Stomach smooth muscle (tissue), 2 donors: ENCODE results near the gene PSEN2.

Experiments used
- H3K27ac ChIP-seq: one replicate; pipeline ENCODE4 v1.7.0; 2013; ENCODE audit warnings: mild to moderate bottlenecking, low read length, inconsistent platforms
- H3K27me3 ChIP-seq, 2 donors: one replicate each; pipeline ENCODE4 v1.7.0; 2013; ENCODE audit warnings: low read length in 2 of 2; ENCODE audit not compliant: insufficient read depth in 2 of 2, control insufficient read depth in 1 of 2
- H3K36me3 ChIP-seq, 2 donors: one replicate each; pipeline ENCODE4 v1.7.0; 2013; ENCODE audit warnings: low read length in 2 of 2; ENCODE audit not compliant: control insufficient read depth in 2 of 2, insufficient read depth in 2 of 2
- H3K4me1 ChIP-seq: one replicate; pipeline ENCODE4 v1.7.0; 2013; ENCODE audit warnings: low read length; ENCODE audit not compliant: control insufficient read depth, insufficient read depth
- H3K4me3 ChIP-seq, 2 donors: one replicate each; pipeline ENCODE4 v1.7.0; 2013; ENCODE audit warnings: low read length in 2 of 2
- H3K9ac ChIP-seq, 2 donors: one replicate each; pipeline ENCODE4 v1.7.0; 2013; ENCODE audit warnings: low read length in 2 of 2, mild to moderate bottlenecking in 1 of 2
- H3K9me3 ChIP-seq, 2 donors: one replicate each; pipeline ENCODE4 v1.7.0; 2013; ENCODE audit warnings: low read length in 2 of 2; ENCODE audit not compliant: control insufficient read depth in 2 of 2
- donor health status: healthy.
- donor health status: Pancreatic carcinoma.

Gene PSEN2

GRCh38 chr1:226865590-226865989 is 4.8 kb upstream of the PSEN2 start:
- H3K27me3 ChIP-seq = no peaks in the 10 kb centered on the region
- no peak overlapping the region for H3K27ac ChIP-seq

DNA sequence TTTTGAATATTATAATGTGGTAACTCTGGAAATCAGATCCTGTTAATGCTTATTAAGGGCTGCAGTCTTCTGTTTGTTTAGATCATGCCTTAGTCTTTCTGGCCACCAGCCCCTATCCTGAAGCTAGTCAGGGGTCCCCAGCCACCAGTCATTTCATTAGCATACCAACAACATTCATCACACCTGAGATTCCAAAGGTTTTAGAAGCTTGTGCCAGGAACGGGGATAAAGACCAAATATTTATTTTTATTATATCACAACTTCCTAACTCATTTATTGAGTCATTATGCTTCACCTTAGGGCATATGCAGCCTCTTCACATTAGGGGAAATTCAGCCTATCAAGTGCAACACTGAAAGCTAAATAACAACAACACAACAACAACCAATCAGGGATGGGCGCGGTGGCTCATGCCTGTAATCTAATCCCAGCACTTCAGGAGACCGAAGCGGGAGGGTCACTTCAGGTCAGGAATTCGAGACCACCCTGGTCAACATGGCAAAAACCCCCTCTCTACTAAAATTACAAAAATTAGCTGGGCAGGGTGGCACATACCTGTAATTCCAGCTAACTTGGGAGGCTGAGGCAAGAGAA is 2.9 kb upstream of the PSEN2 start:
- Histone ChIP-seq H3K4me3 (no peak overlapping the region), H3K9me3 (no peaks in the 10 kb centered on the region), H3K36me3 (no peaks in the 10 kb centered on the region)

More at GRCh38 chr1:226865590-226865989, 4.8 kb upstream of the PSEN2 start:
- no peak overlapping the region for H3K9ac ChIP-seq
- H3K4me1 ChIP-seq = peaks cover 10% of the 10 kb centered on the region
- no peak overlapping the region for H3K4me3 ChIP-seq
- H3K9me3 ChIP-seq = no peaks in the 10 kb centered on the region
- H3K36me3 ChIP-seq = no peaks in the 10 kb centered on the region

GRCh38 chr1:226868726-226869125 is 1.7 kb upstream of the PSEN2 start:
- no peak overlapping the region for H3K27ac ChIP-seq
- H3K36me3 ChIP-seq = no peaks in the 10 kb centered on the region
- peaks cover 20% of the 10 kb centered on the region for H3K4me1 ChIP-seq
- H3K4me3 ChIP-seq = no peak overlapping the region
- H3K9ac ChIP-seq = no peak overlapping the region
- H3K9me3 ChIP-seq = no peaks in the 10 kb centered on the region
- no peaks in the 10 kb centered on the region for H3K27me3 ChIP-seq

More for the DNA sequence above, 2.9 kb upstream of the PSEN2 start:
- Histone ChIP-seq H3K9ac (no peak overlapping the region), H3K27ac (no peak overlapping the region), H3K27me3 (no peaks in the 10 kb centered on the region), H3K4me1 (peaks cover 25% of the 10 kb centered on the region)

DNA sequence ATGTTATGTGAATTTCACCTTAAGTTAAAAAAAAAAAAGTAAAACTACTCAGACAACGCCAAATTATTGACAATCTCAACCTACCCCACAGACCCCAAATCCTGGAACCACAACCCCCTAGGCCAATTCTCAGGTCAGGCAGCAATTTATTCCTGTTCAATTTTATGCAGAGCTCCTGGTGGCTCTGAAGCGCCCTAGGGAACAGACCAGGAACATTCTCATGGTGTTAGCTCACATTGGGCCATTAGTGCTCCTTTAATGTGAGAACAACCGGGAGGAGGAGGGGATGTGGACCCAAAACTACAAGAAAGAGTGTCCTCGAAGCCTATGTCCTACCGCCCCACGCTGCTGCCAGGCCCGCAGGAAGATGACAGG is 403 bp upstream of the PSEN2 start:
- peaks cover 20% of the 10 kb centered on the region for H3K4me1 ChIP-seq
- H3K9ac ChIP-seq = peak overlapping the region; percentile 65 to 80
- peak overlapping the region; percentile 66 to 79 for H3K4me3 ChIP-seq

DNA sequence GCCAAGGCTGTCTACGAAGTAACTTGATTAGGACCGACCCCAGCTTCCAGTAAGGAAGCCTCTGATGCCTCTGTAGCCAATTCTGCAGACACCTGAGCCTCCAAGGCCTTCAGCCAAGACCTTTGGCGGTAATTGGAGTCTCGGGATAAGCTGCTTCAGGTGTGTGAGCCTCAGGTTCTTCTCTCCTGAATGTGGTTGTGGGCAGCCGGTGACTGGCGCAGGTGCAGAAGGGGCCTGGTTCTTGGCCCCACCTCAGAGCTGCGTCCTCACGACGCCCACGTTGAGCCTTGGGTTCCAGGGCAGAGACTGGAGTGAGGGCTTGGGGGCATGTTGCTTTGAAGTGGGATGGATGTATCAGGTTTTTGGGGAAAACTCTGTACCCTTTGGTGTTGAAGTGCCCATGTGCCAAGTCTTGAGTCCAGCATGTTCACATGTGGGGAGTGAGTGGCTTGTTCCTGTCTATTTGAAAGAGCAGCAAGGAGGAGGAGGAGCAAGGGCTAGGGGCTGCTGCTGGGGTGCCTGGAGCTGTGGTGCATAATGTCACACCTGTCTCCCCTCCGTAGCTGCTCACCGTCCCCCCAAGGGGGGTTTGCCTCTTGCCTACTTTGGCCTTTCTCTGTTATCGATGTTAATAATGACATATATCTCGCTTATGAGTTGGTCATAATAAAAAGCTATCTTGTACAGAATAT is 1.4 kb downstream of the PSEN2 start:
- H3K27ac ChIP-seq = no peak overlapping the region
- H3K9ac ChIP-seq = peak overlapping the region; percentile 65 to 68
- no peaks in the 10 kb centered on the region for H3K9me3 ChIP-seq
- no peaks in the 10 kb centered on the region for H3K27me3 ChIP-seq
- H3K4me1 ChIP-seq = peaks cover 20% of the 10 kb centered on the region
- H3K4me3 ChIP-seq = peak overlapping the region; percentile 66 to 79
- peaks cover under 1 to 7% of the 10 kb centered on the region in 2 donors for H3K36me3 ChIP-seq

More for the DNA sequence above, 403 bp upstream of the PSEN2 start:
- Histone ChIP-seq H3K27ac (peak overlapping the region; percentile 49), H3K9me3 (no peaks in the 10 kb centered on the region), H3K27me3 (no peaks in the 10 kb centered on the region), H3K36me3 (no peaks in the 10 kb centered on the region)

- Histone ChIP-seq H3K9ac (no peak overlapping the region), H3K4me1 (peaks cover 20% of the 10 kb centered on the region), H3K27ac (no peak overlapping the region), H3K4me3 (no peak overlapping the region), H3K9me3 (no peaks in the 10 kb centered on the region), H3K27me3 (no peaks in the 10 kb centered on the region), H3K36me3 (peaks cover 6 to 10% of the 10 kb centered on the region in 2 donors)
Measured at GRCh38 chr1:226872437-226872836, 2.0 kb downstream of the PSEN2 start.

- Histone ChIP-seq H3K9ac (no peak overlapping the region), H3K27me3 (no peaks in the 10 kb centered on the region), H3K9me3 (no peaks in the 10 kb centered on the region), H3K36me3 (peaks cover 10 to 13% of the 10 kb centered on the region in 2 donors), H3K4me3 (no peak overlapping the region), H3K4me1 (peaks cover 20% of the 10 kb centered on the region), H3K27ac (no peak overlapping the region)
Measured at GRCh38 chr1:226873771-226874578, 3.6 kb downstream of the PSEN2 start.

DNA sequence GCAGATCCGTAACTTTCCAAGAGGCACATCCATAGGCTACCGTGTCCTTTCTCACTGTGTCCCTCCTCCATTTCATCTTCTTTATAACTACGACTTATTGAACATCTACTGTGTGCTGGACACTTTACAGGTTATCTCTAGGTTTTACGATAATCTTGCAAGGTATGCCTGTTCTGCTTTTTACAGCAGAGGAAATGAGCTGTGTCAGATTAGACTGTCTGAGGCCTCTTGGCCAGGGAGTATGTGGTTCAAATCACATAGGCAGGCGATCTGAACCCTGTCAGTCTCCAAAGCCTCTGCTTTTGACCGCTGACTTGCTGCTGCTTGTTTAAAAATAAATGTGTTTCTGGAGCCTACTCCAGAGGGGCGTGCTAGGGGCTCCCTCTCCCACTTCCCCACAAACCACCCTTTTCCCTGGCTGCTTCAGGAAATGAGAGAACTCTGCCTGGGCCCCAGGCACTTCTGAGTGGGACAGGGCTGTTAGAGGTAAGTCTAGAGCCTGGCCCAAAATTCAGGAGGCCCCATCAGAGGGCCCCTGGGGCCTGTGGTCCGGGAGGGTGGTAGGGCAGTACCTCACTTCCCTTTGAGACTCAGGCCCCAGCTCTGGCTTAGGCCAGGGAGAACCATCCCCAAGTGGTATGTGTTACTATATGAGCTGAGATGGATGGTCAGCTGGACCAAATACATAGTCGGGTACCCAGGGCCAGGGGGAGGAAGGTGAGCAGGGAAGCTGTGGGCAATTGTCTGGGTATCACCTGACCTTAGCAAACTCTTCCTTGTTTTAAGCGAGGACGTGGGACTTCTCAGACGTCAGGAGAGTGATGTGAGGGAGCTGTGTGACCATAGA is 4.4 kb downstream of the PSEN2 start:
- Histone ChIP-seq H3K27me3 (no peaks in the 10 kb centered on the region), H3K36me3 (peaks cover 15 to 18% of the 10 kb centered on the region in 2 donors), H3K9ac (no peak overlapping the region), H3K9me3 (no peaks in the 10 kb centered on the region), H3K4me1 (peaks cover 20% of the 10 kb centered on the region), H3K27ac (no peak overlapping the region), H3K4me3 (no peak overlapping the region)

GRCh38 chr1:226875641-226876295 is 5.4 kb downstream of the PSEN2 start:
- H3K27me3 ChIP-seq = no peaks in the 10 kb centered on the region
- H3K9me3 ChIP-seq = no peaks in the 10 kb centered on the region
- H3K9ac ChIP-seq = no peak overlapping the region
- no peak overlapping the region for H3K4me3 ChIP-seq
- H3K27ac ChIP-seq = no peak overlapping the region
- H3K4me1 ChIP-seq = peaks cover 13% of the 10 kb centered on the region
- peaks cover 19 to 21% of the 10 kb centered on the region in 2 donors for H3K36me3 ChIP-seq

- Histone ChIP-seq H3K4me1 (no peaks in the 10 kb centered on the region), H3K9ac (no peak overlapping the region), H3K4me3 (no peak overlapping the region), H3K27ac (no peak overlapping the region), H3K36me3 (peaks cover 29 to 31% of the 10 kb centered on the region in 2 donors), H3K27me3 (no peaks in the 10 kb centered on the region), H3K9me3 (no peaks in the 10 kb centered on the region)
Measured at GRCh38 chr1:226877669-226878068, 7.3 kb downstream of the PSEN2 start.
